SK-N-SH (cell line): Measurements from ENCODE around the gene CSNK1D. TPM values are rescaled to one million over a fixed set of nuclear protein-coding genes. Genes with fewer than 3 reads are reported as not detected.

Experiments used
- CTCF ChIA-PET: fragments of 300-600, 350-600 bp; formaldehyde crosslinking; extraction: SDS; loops from one replicate; lab custom pipeline; 2021; lab: Yijun Ruan, JAX
- POLR2A ChIA-PET: fragments of 350-600 bp; sonication (Branson Sonifier 250); formaldehyde crosslinking; extraction: SDS; loops from one replicate; lab custom pipeline; 2020; ENCODE audit warnings: antibody characterized with exemption, inconsistent platforms; lab: Yijun Ruan, JAX
- DNase-seq: peaks from one replicate; pipeline ENCODE4 v3.0.0; 2012
- H2AFZ ChIP-seq: fragments of 200-600 bp; sonication (generic); 2 replicates; pipeline ENCODE4 v1.8.1; 2016; ENCODE audit warnings: antibody characterized with exemption, mild to moderate bottlenecking, low read depth
- H3F3A ChIP-seq: fragments of 200-600 bp; sonication (generic); replicated peaks from 2 replicates; pipeline ENCODE3; 2016; ENCODE audit warnings: antibody characterized with exemption, mild to moderate bottlenecking; ENCODE audit not compliant: insufficient read depth
- H3K27ac ChIP-seq, 2 experiments: fragments of 200-500 bp in 1 of 2; fragments of 200-600 bp in 1 of 2; sonication (Bioruptor generic) in 1 of 2; sonication (generic), shearing (Covaris generic) in 1 of 2; 2 replicates each; pipeline versions ENCODE4 v1.5.1 to v1.6.1; 2014 to 2016; ENCODE audit warnings: low read depth in 2 of 2, inconsistent platforms in 1 of 2, low read length in 1 of 2, mild to moderate bottlenecking in 1 of 2, mixed read lengths in 1 of 2
- H3K27me3 ChIP-seq: fragments of 200-600 bp; sonication (generic), shearing (Covaris generic); 2 replicates; pipeline ENCODE4 v1.6.1; 2016; ENCODE audit warnings: mixed run types; ENCODE audit not compliant: insufficient read depth
- H3K36me3 ChIP-seq, 2 experiments: fragments of 200-500 bp in 1 of 2; fragments of 200-600 bp in 1 of 2; sonication (Bioruptor generic) in 1 of 2; sonication (generic) in 1 of 2; replicated peaks in 1 of 2; 2 replicates each; pipeline versions ENCODE3 to v1.5.1; 2014 to 2016; ENCODE audit warnings: low read length in 1 of 2, mild to moderate bottlenecking in 1 of 2; ENCODE audit not compliant: insufficient read depth in 2 of 2, control insufficient read depth in 1 of 2
- H3K4me1 ChIP-seq, 2 experiments: fragments of 200-500 bp in 1 of 2; fragments of 200-600 bp in 1 of 2; sonication (Bioruptor generic) in 1 of 2; sonication (generic), shearing (Covaris generic) in 1 of 2; 2 replicates each; pipeline versions ENCODE4 v1.5.1 to v1.6.1; 2014 to 2016; ENCODE audit warnings: low read depth in 1 of 2, low read length in 1 of 2, mixed run types in 1 of 2; ENCODE audit not compliant: insufficient read depth in 2 of 2, control insufficient read depth in 1 of 2
- H3K4me2 ChIP-seq: fragments of 200-600 bp; sonication (generic), shearing (Covaris generic); 2 replicates; pipeline ENCODE4 v1.6.1; 2017; ENCODE audit warnings: mixed run types
- H3K4me3 ChIP-seq, 2 experiments: fragments of 200-500 bp in 1 of 2; fragments of 200-600 bp in 1 of 2; sonication (Bioruptor generic) in 1 of 2; sonication (generic), shearing (Covaris generic) in 1 of 2; 2 replicates each; pipeline versions ENCODE4 v1.5.1 to v1.8.1; 2014 to 2016; ENCODE audit warnings: low read depth in 2 of 2, inconsistent platforms in 1 of 2, low read length in 1 of 2, mild to moderate bottlenecking in 1 of 2, mixed read lengths in 1 of 2, moderate library complexity in 1 of 2
- H3K79me2 ChIP-seq: fragments of 200-600 bp; sonication (generic); 2 replicates; pipeline ENCODE4 v1.8.1; 2017; ENCODE audit warnings: mild to moderate bottlenecking; ENCODE audit not compliant: insufficient read depth
- H3K9ac ChIP-seq: fragments of 200-600 bp; sonication (generic); 2 replicates; pipeline ENCODE4 v1.6.1; 2017; ENCODE audit warnings: mixed run types
- H3K9me2 ChIP-seq: fragments of 200-600 bp; sonication (generic); 2 replicates; pipeline ENCODE4 v1.6.1; 2017; ENCODE audit warnings: mixed run types
- H3K9me3 ChIP-seq: fragments of 200-600 bp; sonication (generic); 2 replicates; pipeline ENCODE4 v1.6.1; 2017; ENCODE audit warnings: mixed run types, mild to moderate bottlenecking, moderate library complexity
- H4K20me1 ChIP-seq: fragments of 200-600 bp; sonication (generic); 2 replicates; pipeline ENCODE4 v1.6.1; 2017; ENCODE audit warnings: mild to moderate bottlenecking, mixed run types; ENCODE audit not compliant: insufficient read depth
- ELF1 ChIP-seq: IDR thresholded peaks from 2 replicates; pipeline ENCODE4 v1.4.0; 2012
- FOSL2 ChIP-seq: IDR thresholded peaks from 2 replicates; pipeline ENCODE4 v1.4.0; 2012; ENCODE audit warnings: low read depth, mild to moderate bottlenecking, moderate library complexity, borderline replicate concordance
- FOXJ3 ChIP-seq: sonication (generic); formaldehyde crosslinking; IDR thresholded peaks from 2 replicates; pipeline ENCODE4 v1.5.1; 2020; ENCODE audit warnings: mild to moderate bottlenecking, missing genetic modification reagents
- IRF3 ChIP-seq: fragments of 150-350 bp; IDR thresholded peaks from 2 replicates; pipeline ENCODE4 v1.6.1; 2016; ENCODE audit warnings: mild to moderate bottlenecking, low read depth, low read length
- REST ChIP-seq: IDR thresholded peaks from 2 replicates; pipeline ENCODE4 v1.6.1; 2012; ENCODE audit warnings: mild to moderate bottlenecking, low read depth, low read length, moderate library complexity
- SMC3 ChIP-seq: IDR thresholded peaks from 2 replicates; pipeline ENCODE4 v1.6.1; 2012; ENCODE audit warnings: low read depth, low read length, improper control_type of control experiment
- USF1 ChIP-seq: IDR thresholded peaks from 2 replicates; pipeline ENCODE4 v1.4.0; 2012; ENCODE audit warnings: low read depth, borderline replicate concordance
- USF2 ChIP-seq: fragments of 150-350 bp; IDR thresholded peaks from 2 replicates; pipeline ENCODE4 v1.6.1; 2017; ENCODE audit warnings: antibody characterized with exemption, low read length, low read depth, borderline replicate concordance
- YY1 ChIP-seq: IDR thresholded peaks from 2 replicates; pipeline ENCODE4 v1.4.0; 2012; ENCODE audit warnings: low read depth, mild to moderate bottlenecking
- WGBS: methylation state at CpG from one replicate; pipeline ENCODE4 v1.1.6; 2017; ENCODE audit warnings: low lambda C conversion rate; 5-methylcytosine and 5-hydroxymethylcytosine counted together
- polyA plus RNA-seq, 3 experiments: library from polyadenylated mRNA; depleted of rRNA; stranded (reverse); fragments of >200 nt; gene quantifications; 2 replicates each; pipeline ENCODE4 v1.2.3, GENCODE V29; 2012

Gene CSNK1D
- polyA plus RNA-seq, 1 of the 3 experiments (the other 2 are of a cell fraction) = 216 TPM

- no peaks in the 10 kb centered on the region for H3K9me2 ChIP-seq
- H3K9ac ChIP-seq = no peak overlapping the region
- H4K20me1 ChIP-seq = no peaks in the 10 kb centered on the region
- peaks cover 20% of the 10 kb centered on the region for H3F3A ChIP-seq
- no peak for TF ChIP-seq FOSL2
- TF ChIP-seq REST = no peak
- no peak for TF ChIP-seq YY1
- TF ChIP-seq USF2 = no peak
- TF ChIP-seq SMC3 = no peak
- no peak for TF ChIP-seq FOXJ3 (CRISPR knock-in tag)
- TF ChIP-seq USF1 = no peak
- TF ChIP-seq IRF3 = no peak
- no peak for TF ChIP-seq ELF1
- no peak overlapping the region for H2AFZ ChIP-seq
- no peaks in the 10 kb centered on the region for H3K79me2 ChIP-seq
- H3K36me3 ChIP-seq = no peaks in the 10 kb centered on the region
- H3K9me3 ChIP-seq = no peaks in the 10 kb centered on the region
- ChIA-PET POLR2A (no interaction called here), CTCF (interaction anchor here (1.9 to 9.5 kb wide), 3 partner anchors 18 to 90 kb away, joined by 11 to 184 read pairs (median 112); partner anchors contain the start of gene SLC16A3)
- H3K4me3 ChIP-seq = no peak overlapping the region
- H3K4me1 ChIP-seq = peaks cover 5 to 14% of the 10 kb centered on the region in 2 experiments; a peak in 3 of 4 replicates
- H3K4me2 ChIP-seq = no peak overlapping the region
- H3K27ac ChIP-seq = no peak overlapping the region
- peaks cover 17% of the 10 kb centered on the region; the same call in 1 of the 2 replicates for H3K27me3 ChIP-seq
- WGBS = 81% methylated on average over 35 of the region's 35 CpGs
- DNase-seq = no peak
These were observed 46.1 kb upstream of the CSNK1D start for GRCh38 chr17:82319619-82320062.
